ENCODE results near the gene UGT1A7.
"Not testable (repeated sequence)": the region's sequence is repeated elsewhere in the genome, so short reads cannot be mapped to it uniquely, and the experiment has no call there.

UGT1A7 gene

GRCh38 chr2:233680361-233681045 is 1.2 kb upstream of the UGT1A7 start:
- no peak for DNase-seq (ENCODE audit: low read depth in 3 of 3)

- no peak for DNase-seq (ENCODE audit: low read depth in 3 of 3)
Measured at GRCh38 chr2:233684640-233685039, 2.9 kb downstream of the UGT1A7 start.

- no peak for DNase-seq (ENCODE audit: low read depth in 3 of 3)
Measured at GRCh38 chr2:233686928-233687327, 5.2 kb downstream of the UGT1A7 start.

GRCh38 chr2:233688341-233688740 is 6.6 kb downstream of the UGT1A7 start:
- DNase-seq (ENCODE audit: low read depth in 3 of 3) = no peak

- no peak for DNase-seq (ENCODE audit: low read depth in 3 of 3)
Measured at GRCh38 chr2:233689031-233689430, 7.3 kb downstream of the UGT1A7 start.

- no peak for DNase-seq (ENCODE audit: low read depth in 3 of 3)
Measured at GRCh38 chr2:233689501-233689900, 7.8 kb downstream of the UGT1A7 start.

- no peak for DNase-seq (ENCODE audit: low read depth in 3 of 3)
Measured at GRCh38 chr2:233690444-233690843, 8.7 kb downstream of the UGT1A7 start.

GRCh38 chr2:233691443-233692433 is 10.0 kb downstream of the UGT1A7 start:
- no peak for DNase-seq (ENCODE audit: low read depth in 3 of 3)

- no peak for DNase-seq (ENCODE audit: low read depth in 3 of 3)
Measured at GRCh38 chr2:233692648-233693047, 10.9 kb downstream of the UGT1A7 start, which contains the start of gene UGT1A6. Gene UGT1A6, plus strand, starts transcription at chr2:233692890. Its CDS starts 115 bp downstream, at chr2:233693005.

GRCh38 chr2:233693963-233694362 is 12.3 kb downstream of the UGT1A7 start:
- DNase-seq (ENCODE audit: low read depth in 3 of 3) = no peak

GRCh38 chr2:233698740-233699139 is 17.0 kb downstream of the UGT1A7 start:
- DNase-seq (ENCODE audit: low read depth in 3 of 3) = no peak

GRCh38 chr2:233699424-233700027 is 17.8 kb downstream of the UGT1A7 start:
- DNase-seq (ENCODE audit: low read depth in 3 of 3) = no peak

- DNase-seq (ENCODE audit: low read depth in 3 of 3) = no peak
Measured at GRCh38 chr2:233700028-233700635, 18.4 kb downstream of the UGT1A7 start.

- DNase-seq (ENCODE audit: low read depth in 3 of 3) = not testable (repeated sequence)
Measured at GRCh38 chr2:233700842-233701241, 19.1 kb downstream of the UGT1A7 start.

- no peak for DNase-seq (ENCODE audit: low read depth in 3 of 3)
Measured at GRCh38 chr2:233702238-233702637, 20.5 kb downstream of the UGT1A7 start.

GRCh38 chr2:233705911-233706506 is 24.3 kb downstream of the UGT1A7 start:
- no peak for DNase-seq (ENCODE audit: low read depth in 3 of 3)

GRCh38 chr2:233706720-233707119 is 25.0 kb downstream of the UGT1A7 start:
- DNase-seq (ENCODE audit: low read depth in 3 of 3) = no peak

- no peak for DNase-seq (ENCODE audit: low read depth in 3 of 3)
Measured at GRCh38 chr2:233707940-233708644, 26.4 kb downstream of the UGT1A7 start.

- DNase-seq (ENCODE audit: low read depth in 3 of 3) = no peak
Measured at GRCh38 chr2:233708942-233709341, 27.2 kb downstream of the UGT1A7 start.

- DNase-seq (ENCODE audit: low read depth in 3 of 3) = peak; percentile 38 to 68 (median 47)
Measured at GRCh38 chr2:233711312-233712008, 29.8 kb downstream of the UGT1A7 start.

Measured in stimulated activated CD4-positive, alpha-beta T cell treated with anti-CD3 and anti-CD28 coated beads, TNF-alpha, amount 100 ng/mL, for 24 hours (primary cell).